Liver (tissue), 9 donors: Measurements from ENCODE around the gene HORMAD2. TPM values are rescaled to one million over a fixed set of nuclear protein-coding genes. Genes with fewer than 3 reads are reported as not detected.

ENCODE experiments used
- DNase-seq: peaks from one replicate; pipeline ENCODE4 v3.0.0-alpha.2; 2017; ENCODE audit warnings: low spot score
- H3K27ac ChIP-seq, 2 donors: one replicate each; pipeline ENCODE4 v1.7.0; 2013; ENCODE audit warnings: inconsistent platforms in 2 of 2, low read length in 2 of 2, control low read depth in 1 of 2, low read depth in 1 of 2, mild to moderate bottlenecking in 1 of 2
- H3K27me3 ChIP-seq, 4 donors: one replicate each; pipeline versions ENCODE4 v1.6.1 to v1.7.0; 2013; ENCODE audit warnings: low read length in 3 of 4, inconsistent platforms in 1 of 4, mild to moderate bottlenecking in 1 of 4, moderate library complexity in 1 of 4; ENCODE audit not compliant: control insufficient read depth in 4 of 4, insufficient read depth in 4 of 4
- H3K36me3 ChIP-seq, 4 donors: one replicate each; pipeline versions ENCODE4 v1.6.1 to v1.7.0; 2013; ENCODE audit warnings: low read length in 3 of 4, mild to moderate bottlenecking in 3 of 4, low read depth in 1 of 4, moderate library complexity in 1 of 4; ENCODE audit not compliant: control insufficient read depth in 4 of 4, insufficient read depth in 3 of 4
- H3K4me1 ChIP-seq, 4 donors: one replicate each; pipeline versions ENCODE4 v1.6.1 to v1.7.0; 2013; ENCODE audit warnings: low read length in 3 of 4, mild to moderate bottlenecking in 3 of 4, moderate library complexity in 1 of 4; ENCODE audit not compliant: control insufficient read depth in 4 of 4, insufficient read depth in 4 of 4
- H3K4me3 ChIP-seq, 3 donors: one replicate each; pipeline versions ENCODE4 v1.6.1 to v1.7.0; 2013; ENCODE audit warnings: low read length in 3 of 3, control low read depth in 1 of 3, low read depth in 1 of 3, mild to moderate bottlenecking in 1 of 3
- H3K9ac ChIP-seq, 2 donors: one replicate each; pipeline ENCODE4 v1.7.0; 2013; ENCODE audit warnings: low read length in 2 of 2, mild to moderate bottlenecking in 2 of 2, moderate library complexity in 2 of 2, control low read depth in 1 of 2, low read depth in 1 of 2
- H3K9me3 ChIP-seq, 4 donors: one replicate each; pipeline versions ENCODE4 v1.6.1 to v1.7.0; 2013; ENCODE audit warnings: low read length in 3 of 4; ENCODE audit not compliant: control insufficient read depth in 4 of 4
- ATF3 ChIP-seq: IDR thresholded peaks from 2 replicates; pipeline ENCODE4 v1.6.1; 2016; ENCODE audit warnings: antibody characterized with exemption
- EGR1 ChIP-seq, 2 donors: IDR thresholded peaks; 2 replicates each; pipeline ENCODE4 v1.6.1; 2016 to 2018; ENCODE audit warnings: antibody characterized with exemption in 2 of 2, low read depth in 2 of 2
- FOXA1 ChIP-seq: IDR thresholded peaks from 2 replicates; pipeline ENCODE4 v1.6.1; 2016; ENCODE audit warnings: antibody characterized with exemption
- FOXA2 ChIP-seq: IDR thresholded peaks from 2 replicates; pipeline ENCODE4 v1.6.1; 2016; ENCODE audit warnings: antibody characterized with exemption
- GABPA ChIP-seq, 2 donors: IDR thresholded peaks in 1 of 2; conservative IDR thresholded peaks in 1 of 2; 2 replicates each; pipeline ENCODE4 v1.6.1; 2016; ENCODE audit warnings: antibody characterized with exemption in 2 of 2, mild to moderate bottlenecking in 1 of 2, moderate library complexity in 1 of 2
- HNF4A ChIP-seq, 2 donors: conservative IDR thresholded peaks; 2 replicates each; pipeline ENCODE4 v1.6.1; 2016; ENCODE audit warnings: antibody characterized with exemption in 2 of 2, mild to moderate bottlenecking in 2 of 2
- HNF4G ChIP-seq: IDR thresholded peaks from 2 replicates; pipeline ENCODE4 v1.6.1; 2016; ENCODE audit warnings: antibody characterized with exemption
- JUND ChIP-seq, 2 donors: IDR thresholded peaks; 2 replicates each; pipeline ENCODE4 v1.6.1; 2016; ENCODE audit warnings: antibody characterized with exemption in 2 of 2
- NR2F2 ChIP-seq: IDR thresholded peaks from 2 replicates; pipeline ENCODE4 v1.6.1; 2016; ENCODE audit warnings: antibody characterized with exemption
- RAD21 ChIP-seq, 2 donors: IDR thresholded peaks; 2 replicates each; pipeline ENCODE4 v1.6.1; 2016; ENCODE audit warnings: antibody characterized with exemption in 2 of 2, mild to moderate bottlenecking in 2 of 2
- RXRA ChIP-seq, 2 donors: IDR thresholded peaks; 2 replicates each; pipeline ENCODE4 v1.6.1; 2017 to 2018; ENCODE audit warnings: antibody characterized with exemption in 2 of 2, mild to moderate bottlenecking in 1 of 2
- SP1 ChIP-seq: IDR thresholded peaks from 2 replicates; pipeline ENCODE4 v1.6.1; 2018; ENCODE audit warnings: antibody characterized with exemption, mild to moderate bottlenecking
- TAF1 ChIP-seq: conservative IDR thresholded peaks from 2 replicates; pipeline ENCODE4 v1.6.1; 2016; ENCODE audit warnings: antibody characterized with exemption, mild to moderate bottlenecking
- YY1 ChIP-seq: IDR thresholded peaks from 2 replicates; pipeline ENCODE4 v1.6.1; 2016; ENCODE audit warnings: antibody characterized with exemption, mild to moderate bottlenecking
- ZBTB33 ChIP-seq: IDR thresholded peaks from 2 replicates; pipeline ENCODE4 v1.6.1; 2016; ENCODE audit warnings: antibody characterized with exemption
- WGBS: extraction: QIAGEN DNeasy Blood & Tissue Kit; methylation state at CpG from one replicate; pipeline ENCODE4 v1.1.7; 2013; 5-methylcytosine and 5-hydroxymethylcytosine counted together
- polyA plus RNA-seq, 2 donors: library from polyadenylated mRNA; stranded (reverse) in 1 of 2; unstranded in 1 of 2; fragments of 200-250 nt in 1 of 2; fragments of >200 nt in 1 of 2; fragmentation: Nextera tagmentation in 1 of 2; extraction: Ambion mirVana in 1 of 2; gene quantifications; one replicate each; pipeline versions ENCODE4 v1.2.1 to v1.2.3, GENCODE V29; 2013 to 2015
- total RNA-seq, 2 donors: library from RNA; depleted of rRNA; stranded (reverse); fragments of >200 nt; gene quantifications; one replicate each; pipeline ENCODE4 v1.2.3, GENCODE V29; 2014
- TF ChIP-seq, protein P1 (sequence below): IDR thresholded peaks from 2 replicates; pipeline ENCODE4 v1.6.1; 2016; ENCODE audit warnings: antibody characterized with exemption
- TF ChIP-seq, protein P2 (sequence below): IDR thresholded peaks from 2 replicates; pipeline ENCODE4 v1.6.1; 2016; ENCODE audit warnings: antibody characterized with exemption, mild to moderate bottlenecking
- TF ChIP-seq, protein P3 (sequence below): fragments of 150-350 bp; IDR thresholded peaks from 2 replicates; pipeline ENCODE4 v1.5.1; 2017; ENCODE audit warnings: improper control_type of control experiment, low read depth, low read length; ENCODE audit not compliant: missing input control
- donor health status: healthy.
- donor health status: healthy.
- donor health status: healthy.
- donor health status: healthy.
- donor health status: healthy.

The HORMAD2 gene
- total and polyA plus RNA-seq, 4 donors, result 0.44 to 2.8 (median 0.47) TPM; not detected in 1

DNA sequence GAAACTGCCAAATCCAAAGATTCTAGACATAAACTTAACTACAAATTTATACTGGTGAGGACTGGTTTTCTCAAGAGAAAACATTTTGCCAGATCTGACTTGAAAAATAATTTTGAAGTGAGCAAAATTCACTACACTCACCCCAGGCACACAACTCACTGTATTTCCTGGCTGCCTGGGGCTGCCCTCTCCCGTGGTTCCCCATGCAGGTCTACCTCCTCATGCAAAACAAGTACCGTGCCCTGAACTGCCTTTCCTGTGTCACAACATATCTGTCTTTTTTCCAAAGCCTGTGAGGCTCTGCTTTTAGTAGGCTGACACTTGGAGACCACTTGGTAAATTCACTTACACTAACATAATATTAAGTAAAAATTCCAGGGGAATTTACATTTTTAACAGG is 89.9 kb downstream of the HORMAD2 start:
- no peak overlapping the region for H3K9ac ChIP-seq
- H3K4me1 ChIP-seq, result no peaks in the 10 kb centered on the region
- no peaks in the 10 kb centered on the region for H3K27me3 ChIP-seq
- no peak for TF ChIP-seq GABPA (IDR thresholded peaks at IDR 0.05 in 1 of 2, conservative IDR thresholded peaks at IDR 0.05 in 1 of 2)
- TF ChIP-seq TAF1, result no peak
- TF ChIP-seq RAD21 (IDR thresholded peaks at IDR 0.05), result no peak
- TF ChIP-seq EGR1 (IDR thresholded peaks at IDR 0.05; ENCODE audit: low read depth in 2 of 2), result no peak
- TF ChIP-seq FOXA1, result no peak
- TF ChIP-seq HNF4A (conservative IDR thresholded peaks at IDR 0.05), result no peak
- TF ChIP-seq YY1, result no peak
- no peak for TF ChIP-seq FOXA2
- TF ChIP-seq, protein P1, sequence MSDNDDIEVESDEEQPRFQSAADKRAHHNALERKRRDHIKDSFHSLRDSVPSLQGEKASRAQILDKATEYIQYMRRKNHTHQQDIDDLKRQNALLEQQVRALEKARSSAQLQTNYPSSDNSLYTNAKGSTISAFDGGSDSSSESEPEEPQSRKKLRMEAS, result no peak
- TF ChIP-seq JUND (IDR thresholded peaks at IDR 0.05), result no peak
- no peak for TF ChIP-seq SP1
- TF ChIP-seq NR2F2, result no peak
- TF ChIP-seq, protein P2, sequence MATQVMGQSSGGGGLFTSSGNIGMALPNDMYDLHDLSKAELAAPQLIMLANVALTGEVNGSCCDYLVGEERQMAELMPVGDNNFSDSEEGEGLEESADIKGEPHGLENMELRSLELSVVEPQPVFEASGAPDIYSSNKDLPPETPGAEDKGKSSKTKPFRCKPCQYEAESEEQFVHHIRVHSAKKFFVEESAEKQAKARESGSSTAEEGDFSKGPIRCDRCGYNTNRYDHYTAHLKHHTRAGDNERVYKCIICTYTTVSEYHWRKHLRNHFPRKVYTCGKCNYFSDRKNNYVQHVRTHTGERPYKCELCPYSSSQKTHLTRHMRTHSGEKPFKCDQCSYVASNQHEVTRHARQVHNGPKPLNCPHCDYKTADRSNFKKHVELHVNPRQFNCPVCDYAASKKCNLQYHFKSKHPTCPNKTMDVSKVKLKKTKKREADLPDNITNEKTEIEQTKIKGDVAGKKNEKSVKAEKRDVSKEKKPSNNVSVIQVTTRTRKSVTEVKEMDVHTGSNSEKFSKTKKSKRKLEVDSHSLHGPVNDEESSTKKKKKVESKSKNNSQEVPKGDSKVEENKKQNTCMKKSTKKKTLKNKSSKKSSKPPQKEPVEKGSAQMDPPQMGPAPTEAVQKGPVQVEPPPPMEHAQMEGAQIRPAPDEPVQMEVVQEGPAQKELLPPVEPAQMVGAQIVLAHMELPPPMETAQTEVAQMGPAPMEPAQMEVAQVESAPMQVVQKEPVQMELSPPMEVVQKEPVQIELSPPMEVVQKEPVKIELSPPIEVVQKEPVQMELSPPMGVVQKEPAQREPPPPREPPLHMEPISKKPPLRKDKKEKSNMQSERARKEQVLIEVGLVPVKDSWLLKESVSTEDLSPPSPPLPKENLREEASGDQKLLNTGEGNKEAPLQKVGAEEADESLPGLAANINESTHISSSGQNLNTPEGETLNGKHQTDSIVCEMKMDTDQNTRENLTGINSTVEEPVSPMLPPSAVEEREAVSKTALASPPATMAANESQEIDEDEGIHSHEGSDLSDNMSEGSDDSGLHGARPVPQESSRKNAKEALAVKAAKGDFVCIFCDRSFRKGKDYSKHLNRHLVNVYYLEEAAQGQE, result no peak
- TF ChIP-seq ATF3, result no peak
- TF ChIP-seq ZBTB33, result no peak
- TF ChIP-seq RXRA (IDR thresholded peaks at IDR 0.05), result no peak
- TF ChIP-seq, protein P3, sequence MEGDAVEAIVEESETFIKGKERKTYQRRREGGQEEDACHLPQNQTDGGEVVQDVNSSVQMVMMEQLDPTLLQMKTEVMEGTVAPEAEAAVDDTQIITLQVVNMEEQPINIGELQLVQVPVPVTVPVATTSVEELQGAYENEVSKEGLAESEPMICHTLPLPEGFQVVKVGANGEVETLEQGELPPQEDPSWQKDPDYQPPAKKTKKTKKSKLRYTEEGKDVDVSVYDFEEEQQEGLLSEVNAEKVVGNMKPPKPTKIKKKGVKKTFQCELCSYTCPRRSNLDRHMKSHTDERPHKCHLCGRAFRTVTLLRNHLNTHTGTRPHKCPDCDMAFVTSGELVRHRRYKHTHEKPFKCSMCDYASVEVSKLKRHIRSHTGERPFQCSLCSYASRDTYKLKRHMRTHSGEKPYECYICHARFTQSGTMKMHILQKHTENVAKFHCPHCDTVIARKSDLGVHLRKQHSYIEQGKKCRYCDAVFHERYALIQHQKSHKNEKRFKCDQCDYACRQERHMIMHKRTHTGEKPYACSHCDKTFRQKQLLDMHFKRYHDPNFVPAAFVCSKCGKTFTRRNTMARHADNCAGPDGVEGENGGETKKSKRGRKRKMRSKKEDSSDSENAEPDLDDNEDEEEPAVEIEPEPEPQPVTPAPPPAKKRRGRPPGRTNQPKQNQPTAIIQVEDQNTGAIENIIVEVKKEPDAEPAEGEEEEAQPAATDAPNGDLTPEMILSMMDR, result no peak
- TF ChIP-seq HNF4G, result no peak
- H3K36me3 ChIP-seq, result no peaks in the 10 kb centered on the region
- DNase-seq, result no peak
- no peaks in the 10 kb centered on the region for H3K9me3 ChIP-seq
- no peak overlapping the region for H3K4me3 ChIP-seq
- 71% methylated on average over 2 of the region's 2 CpGs for WGBS
- no peak overlapping the region for H3K27ac ChIP-seq
